Loucy (cell line): Measurements from ENCODE around the gene MSANTD1.

Source experiments
- H2AFZ ChIP-seq: fragments of 200-600 bp; sonication (generic); 2 replicates; pipeline ENCODE4 v1.6.0; 2016; ENCODE audit warnings: antibody characterized with exemption, mild to moderate bottlenecking, low read length, moderate library complexity
- H3F3A ChIP-seq: fragments of 200-600 bp; 2 replicates; pipeline ENCODE4 v1.6.0; 2016; ENCODE audit warnings: antibody characterized with exemption, low read depth, mild to moderate bottlenecking
- H3K27me3 ChIP-seq: fragments of 200-600 bp; sonication (generic); 2 replicates; pipeline ENCODE4 v1.6.1; 2014; ENCODE audit warnings: low read length, mild to moderate bottlenecking; ENCODE audit not compliant: insufficient read depth, poor library complexity, severe bottlenecking
- H3K36me3 ChIP-seq: fragments of 200-600 bp; sonication (generic); 2 replicates; pipeline ENCODE4 v1.6.1; 2016; ENCODE audit warnings: low read length; ENCODE audit not compliant: insufficient read depth
- H3K4me1 ChIP-seq: fragments of 200-600 bp; sonication (generic); 2 replicates; pipeline ENCODE4 v1.5.1; 2014; ENCODE audit warnings: low read length, mild to moderate bottlenecking; ENCODE audit not compliant: insufficient read depth, poor library complexity, severe bottlenecking
- H3K4me2 ChIP-seq: fragments of 200-600 bp; sonication (generic); 2 replicates; pipeline ENCODE4 v1.6.0; 2014; ENCODE audit warnings: antibody characterized with exemption, low read length, low read depth, mild to moderate bottlenecking; ENCODE audit not compliant: poor library complexity, severe bottlenecking
- H3K4me3 ChIP-seq: fragments of 200-600 bp; sonication (generic); 2 replicates; pipeline ENCODE4 v1.5.1; 2014; ENCODE audit warnings: low read length, mild to moderate bottlenecking, mixed read lengths; ENCODE audit not compliant: poor library complexity, severe bottlenecking
- H3K79me2 ChIP-seq: fragments of 200-600 bp; sonication (generic); 2 replicates; pipeline ENCODE4 v1.6.1; 2014; ENCODE audit warnings: low read length; ENCODE audit not compliant: insufficient read depth
- H3K9ac ChIP-seq: fragments of 200-600 bp; sonication (generic); 2 replicates; pipeline ENCODE4 v1.6.0; 2014; ENCODE audit warnings: mild to moderate bottlenecking, low read depth, low read length, moderate library complexity; ENCODE audit not compliant: poor library complexity, severe bottlenecking
- H3K9me2 ChIP-seq: fragments of 200-600 bp; sonication (generic); replicated peaks from 2 replicates; pipeline ENCODE4 v1.6.1; 2016; ENCODE audit warnings: low read depth, low read length, mixed read lengths
- H3K9me3 ChIP-seq: fragments of 200-600 bp; sonication (generic); 2 replicates; pipeline ENCODE4 v1.6.1; 2014; ENCODE audit warnings: mild to moderate bottlenecking, antibody characterized with exemption, low read length, low read depth; ENCODE audit not compliant: insufficient read depth
- H4K20me1 ChIP-seq: fragments of 200-600 bp; sonication (generic); 2 replicates; pipeline ENCODE4 v1.6.0; 2014; ENCODE audit warnings: antibody characterized with exemption, low read length, mild to moderate bottlenecking; ENCODE audit not compliant: insufficient read depth, poor library complexity, severe bottlenecking
- EZH2phosphoT487 ChIP-seq: fragments of 200-600 bp; IDR thresholded peaks from 2 replicates; pipeline ENCODE4 v1.6.1; 2018; ENCODE audit warnings: antibody characterized with exemption, mild to moderate bottlenecking, moderate library complexity, borderline replicate concordance
- TF ChIP-seq, protein P1 (sequence below): fragments of 200-600 bp; sonication (generic); conservative IDR thresholded peaks from 2 replicates; pipeline ENCODE4 v1.5.1; 2014; ENCODE audit warnings: mild to moderate bottlenecking, antibody characterized with exemption, low read length

The MSANTD1 gene

DNA sequence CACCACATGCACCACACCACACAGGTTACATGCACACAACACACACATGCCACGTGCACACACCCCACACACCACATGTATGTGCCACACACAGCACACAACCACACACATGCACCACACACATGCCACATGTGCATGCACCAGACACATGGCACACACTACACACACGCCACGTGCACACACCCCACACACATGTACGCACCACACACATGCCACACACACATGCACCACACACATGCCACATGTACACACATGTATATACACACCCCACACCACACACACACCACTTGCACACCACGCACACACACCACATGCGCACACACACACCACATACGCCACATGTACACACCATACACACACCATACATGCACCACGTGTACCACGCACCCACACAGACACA, 19.6 kb upstream of the MSANTD1 start:
- H3K4me3 ChIP-seq, result no peak overlapping the region
- no peaks in the 10 kb centered on the region for H3F3A ChIP-seq
- no peak for TF ChIP-seq EZH2phosphoT487
- TF ChIP-seq, protein P1, sequence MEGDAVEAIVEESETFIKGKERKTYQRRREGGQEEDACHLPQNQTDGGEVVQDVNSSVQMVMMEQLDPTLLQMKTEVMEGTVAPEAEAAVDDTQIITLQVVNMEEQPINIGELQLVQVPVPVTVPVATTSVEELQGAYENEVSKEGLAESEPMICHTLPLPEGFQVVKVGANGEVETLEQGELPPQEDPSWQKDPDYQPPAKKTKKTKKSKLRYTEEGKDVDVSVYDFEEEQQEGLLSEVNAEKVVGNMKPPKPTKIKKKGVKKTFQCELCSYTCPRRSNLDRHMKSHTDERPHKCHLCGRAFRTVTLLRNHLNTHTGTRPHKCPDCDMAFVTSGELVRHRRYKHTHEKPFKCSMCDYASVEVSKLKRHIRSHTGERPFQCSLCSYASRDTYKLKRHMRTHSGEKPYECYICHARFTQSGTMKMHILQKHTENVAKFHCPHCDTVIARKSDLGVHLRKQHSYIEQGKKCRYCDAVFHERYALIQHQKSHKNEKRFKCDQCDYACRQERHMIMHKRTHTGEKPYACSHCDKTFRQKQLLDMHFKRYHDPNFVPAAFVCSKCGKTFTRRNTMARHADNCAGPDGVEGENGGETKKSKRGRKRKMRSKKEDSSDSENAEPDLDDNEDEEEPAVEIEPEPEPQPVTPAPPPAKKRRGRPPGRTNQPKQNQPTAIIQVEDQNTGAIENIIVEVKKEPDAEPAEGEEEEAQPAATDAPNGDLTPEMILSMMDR, result no peak

GRCh38 chr4:3229964-3230363, 19.0 kb upstream of the MSANTD1 start:
- Histone ChIP-seq H3K4me1 (no peaks in the 10 kb centered on the region), H3K4me3 (no peak overlapping the region), H2AFZ (no peak overlapping the region), H3K27me3 (no peaks in the 10 kb centered on the region), H3K79me2 (no peaks in the 10 kb centered on the region), H3K36me3 (peaks cover 54% of the 10 kb centered on the region; the same call in 1 of the 2 replicates), H3K9ac (no peak overlapping the region), H3K9me3 (no peaks in the 10 kb centered on the region), H3F3A (no peaks in the 10 kb centered on the region), H3K9me2 (no peaks in the 10 kb centered on the region), H4K20me1 (no peaks in the 10 kb centered on the region), H3K4me2 (no peak overlapping the region)
- TF ChIP-seq EZH2phosphoT487, result no peak
- TF ChIP-seq, protein P1, result no peak

More for the DNA sequence above, 19.6 kb upstream of the MSANTD1 start:
- no peaks in the 10 kb centered on the region for H3K27me3 ChIP-seq
- H3K9me3 ChIP-seq, result no peaks in the 10 kb centered on the region
- H3K4me2 ChIP-seq, result no peak overlapping the region
- H3K9ac ChIP-seq, result no peak overlapping the region
- H2AFZ ChIP-seq, result no peak overlapping the region
- H3K36me3 ChIP-seq, result peaks cover 58% of the 10 kb centered on the region; the same call in 1 of the 2 replicates
- H4K20me1 ChIP-seq, result no peaks in the 10 kb centered on the region
- no peaks in the 10 kb centered on the region for H3K4me1 ChIP-seq
- H3K9me2 ChIP-seq, result no peaks in the 10 kb centered on the region
- H3K79me2 ChIP-seq, result no peaks in the 10 kb centered on the region

DNA sequence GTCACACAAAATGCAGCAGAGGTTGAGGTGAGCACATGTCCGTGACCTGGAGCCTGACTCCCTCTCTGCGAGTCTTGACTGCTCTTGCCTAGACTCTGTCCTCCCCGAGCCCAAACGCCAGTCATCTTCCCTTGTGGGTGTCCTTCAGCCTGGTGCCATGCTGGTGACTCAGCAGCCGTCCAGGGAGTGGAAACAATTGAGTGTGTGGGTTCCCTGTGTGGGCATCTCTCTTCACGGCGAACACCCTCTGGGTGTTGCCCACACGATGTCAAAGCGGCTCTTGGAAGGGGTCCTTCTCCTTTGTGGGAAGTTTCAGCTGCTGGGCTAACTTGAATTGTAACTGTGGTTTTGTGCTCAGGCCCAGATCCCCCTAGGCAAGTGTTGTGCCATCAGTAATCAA, 17.5 kb upstream of the MSANTD1 start:
- no peaks in the 10 kb centered on the region for H3K79me2 ChIP-seq
- H3K9ac ChIP-seq, result no peak overlapping the region
- no peaks in the 10 kb centered on the region for H3K9me2 ChIP-seq
- no peaks in the 10 kb centered on the region for H3K4me1 ChIP-seq
- no peak overlapping the region for H3K4me2 ChIP-seq
- TF ChIP-seq, protein P1, result no peak
- no peak for TF ChIP-seq EZH2phosphoT487
- H3K9me3 ChIP-seq, result no peaks in the 10 kb centered on the region
- no peak overlapping the region for H3K4me3 ChIP-seq
- peaks cover 61% of the 10 kb centered on the region; the same call in 1 of the 2 replicates for H3K36me3 ChIP-seq
- no peaks in the 10 kb centered on the region for H3K27me3 ChIP-seq
- H4K20me1 ChIP-seq, result no peaks in the 10 kb centered on the region
- no peaks in the 10 kb centered on the region for H3F3A ChIP-seq
- H2AFZ ChIP-seq, result no peak overlapping the region
